SH-SY5Y (cell line): ENCODE data around the gene COL26A1.

Experiments
- GATA2 ChIP-seq: IDR thresholded peaks from 2 replicates; pipeline ENCODE4 v1.6.1; 2011; ENCODE audit warnings: mild to moderate bottlenecking, low read depth, low read length
- GATA3 ChIP-seq: IDR thresholded peaks from 2 replicates; pipeline ENCODE4 v1.6.1; 2011; ENCODE audit warnings: low read depth, mild to moderate bottlenecking, low read length, moderate library complexity

DNA sequence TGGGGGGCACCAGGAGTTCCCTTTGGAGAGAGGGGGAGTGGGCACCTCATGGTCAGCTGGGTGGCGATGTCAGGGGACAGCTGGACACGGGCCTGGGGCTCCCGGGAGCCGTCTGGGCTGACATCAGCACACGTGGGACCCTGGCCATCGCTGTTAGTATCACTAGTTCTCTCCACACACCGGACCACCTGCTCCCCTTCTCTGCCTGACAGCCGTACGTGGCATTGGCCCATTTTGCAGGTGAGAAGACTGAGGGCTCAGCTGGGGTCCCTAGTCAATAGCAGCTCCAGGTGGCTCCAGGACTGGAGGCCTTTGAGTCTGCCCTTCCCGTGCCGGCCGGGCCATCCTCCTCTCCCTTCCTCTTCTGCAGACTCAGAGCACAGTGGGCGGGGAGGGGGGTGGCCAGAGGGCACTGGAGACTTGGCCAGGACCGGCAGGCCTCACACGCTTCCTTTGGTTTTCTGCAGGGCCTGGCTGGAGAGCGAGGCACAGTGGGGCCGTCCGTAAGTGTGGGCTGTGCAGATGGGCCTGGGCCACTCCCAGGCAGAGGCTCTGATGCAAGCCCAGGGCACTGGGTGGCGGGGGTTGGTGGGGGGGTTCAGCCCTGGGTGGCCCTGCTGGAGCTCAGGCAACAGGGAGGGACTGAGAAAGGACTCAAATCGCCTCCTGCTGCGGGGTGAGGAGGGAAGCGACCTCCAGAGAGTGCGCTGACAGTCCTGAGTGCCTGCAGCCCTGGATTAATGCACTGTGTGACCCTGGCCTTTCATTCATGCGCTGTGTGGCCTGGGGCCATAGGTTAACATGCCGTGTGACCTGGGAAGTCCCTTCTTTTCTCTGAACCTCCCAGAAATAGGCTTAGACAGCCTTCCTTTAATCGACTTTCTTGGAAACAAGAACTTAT lies 188.2 kb downstream of the COL26A1 start:
- no peak for TF ChIP-seq GATA2
- no peak for TF ChIP-seq GATA3
